Heart left ventricle (tissue), 16 donors: Measurements from ENCODE around the gene LARP4B. TPM values are rescaled to one million over a fixed set of nuclear protein-coding genes. Genes with fewer than 3 reads are reported as not detected.

Source experiments
- ATAC-seq, 4 donors: fragments of 200-7000 bp; cut with Tn5 transposase; one replicate each; pipeline ENCODE4 v1.9.1; 2020 to 2022; ENCODE audit warnings: moderate library complexity in 4 of 4, mild to moderate bottlenecking in 3 of 4, moderate number of reproducible peaks in 1 of 4
- DNase-seq, 5 donors: peaks; one replicate each; pipeline ENCODE4 v3.0.0-alpha.2; 2020
- H3K27ac ChIP-seq, 12 donors: fragments of 200-600 bp; sonication (generic) in 4 of 12; one replicate each; pipeline versions ENCODE4 v1.5.0 to v1.8.0; 2016 to 2022; ENCODE audit warnings: mild to moderate bottlenecking in 2 of 12
- H3K27me3 ChIP-seq, 9 donors: fragments of 200-600 bp; sonication (generic) in 2 of 9; one replicate each; pipeline versions ENCODE4 v1.5.1 to v1.8.0; 2016 to 2022; ENCODE audit warnings: mild to moderate bottlenecking in 3 of 9
- H3K36me3 ChIP-seq, 9 donors: fragments of 200-600 bp; sonication (generic) in 2 of 9; one replicate each; pipeline versions ENCODE4 v1.5.0 to v1.8.0; 2018 to 2022; ENCODE audit warnings: mild to moderate bottlenecking in 2 of 9
- H3K4me1 ChIP-seq, 12 donors: fragments of 200-600 bp; sonication (generic) in 4 of 12; one replicate each; pipeline versions ENCODE4 v1.5.0 to v1.8.0; 2016 to 2022; ENCODE audit warnings: mild to moderate bottlenecking in 3 of 12
- H3K4me3 ChIP-seq, 12 donors: fragments of 200-600 bp; sonication (generic) in 4 of 12; one replicate each; pipeline versions ENCODE4 v1.5.0 to v1.8.0; 2017 to 2022; ENCODE audit warnings: mild to moderate bottlenecking in 9 of 12, moderate library complexity in 4 of 12
- H3K9me3 ChIP-seq, 12 donors: fragments of 200-600 bp; sonication (generic) in 4 of 12; one replicate each; pipeline versions ENCODE4 v1.5.0 to v1.8.0; 2016 to 2022; ENCODE audit warnings: mild to moderate bottlenecking in 1 of 12
- CTCF ChIP-seq, 12 donors: fragments of 200-600 bp; sonication (generic) in 4 of 12; IDR thresholded peaks; one replicate each; pipeline versions ENCODE4 v1.5.0 to v1.8.0; 2018 to 2022; ENCODE audit warnings: antibody characterized with exemption in 12 of 12, mild to moderate bottlenecking in 5 of 12
- POLR2A ChIP-seq, 2 donors: fragments of 450-650 bp; IDR thresholded peaks; one replicate each; pipeline ENCODE4 v1.6.1; 2017; ENCODE audit warnings: antibody characterized with exemption in 2 of 2, mild to moderate bottlenecking in 2 of 2, moderate library complexity in 2 of 2
- WGBS, 4 donors: extraction: QIAGEN DNeasy Blood & Tissue Kit in 2 of 4; methylation state at CpG; one replicate each; pipeline versions ENCODE4 v1.1.5 to v1.1.7; 2013 to 2018; 5-methylcytosine and 5-hydroxymethylcytosine counted together
- intact Hi-C, 10 donors: fragments of 100-400 bp; cut with DNase I; formaldehyde crosslinking; loops; one replicate each; pipeline versions ENCODE4 v1.11.1 to v1.14.2; 2022
- polyA plus RNA-seq, 2 donors: library from polyadenylated mRNA; stranded (reverse); fragments of 200-250 nt; gene quantifications; one replicate each; pipeline ENCODE4 v1.2.3, GENCODE V29; 2013
- total RNA-seq, 9 donors: library from RNA; depleted of rRNA in 2 of 9; stranded (reverse); fragments of >200 nt in 2 of 9; fragmentation: NEBNext Ultra II Directional in 3 of 9; extraction: Animal tissue kit (Norgen Biotek cat#: 25700) in 3 of 9; gene quantifications; one replicate each; pipeline versions ENCODE4 v1.1.0 to v1.2.4, GENCODE V29; 2016 to 2023
- donor health status: ischemic (EF 13 %, LVEDD 7.1; RV severe dilation, severe dysfunction).
- donor health status: healthy with polysubstance abuse.
- donor health status: DM: no; HTN: yes; CAD: no.
- donor health status: DM: no; HTN: no; CAD: no.
- donor health status: ischemic (EF 25% LVEDD 6.9; RV normal size, moderate dysfunction).
- donor health status: ischemic (EF 25% LVEDD 5.7; RV mildly dilated, moderate dysfunction).
- donor health status: healthy.
- donor health status: DM: yes; HTN: yes; CAD: no.
- donor health status: ischemic (EF 35%, LVEDD 5.7; RV mildly dilated, moderate dysfunction).
- donor health status: nonischemic (EF 11% LVEDD 7.7; RV severe dilation, severe dysfunction).
- donor health status: DM: yes; HTN: yes; CAD: no.
- donor health status: PGD.
- donor health status: ischemic (EF 29% LVEDD 5.4; RV normal size, mild dysfunction).
- donor health status: nonischemic (EF 23%, LVEDD 6.1; RV moderate dilation, normal function).

LARP4B gene
- total and polyA plus RNA-seq, 11 donors, result 20.1 to 81.1 (median 63.0) TPM

- H3K36me3 ChIP-seq, result no peaks in the 10 kb centered on the region
- DNase-seq (no peak), ATAC-seq (peak in 1 of 4 donors; percentile 56)
- TF ChIP-seq POLR2A (IDR thresholded peaks at IDR 0.05), result no peak
- no peak for TF ChIP-seq CTCF (IDR thresholded peaks at IDR 0.05)
- H3K4me3 ChIP-seq, result no peak overlapping the region
- no peak overlapping the region for H3K27ac ChIP-seq
- WGBS, 4 donors, result 59 to 66% (median 63%) methylated on average over 17 of the region's 17 CpGs
- intact Hi-C loops, result no loop called here
- H3K9me3 ChIP-seq, result no peaks in the 10 kb centered on the region
- peaks cover 0 to 13% (median 0%) of the 10 kb centered on the region in 12 donors for H3K4me1 ChIP-seq
- H3K27me3 ChIP-seq, result no peaks in the 10 kb centered on the region
These were observed 37.2 kb upstream of the LARP4B start for GRCh38 chr10:968546-969199.

- TF ChIP-seq POLR2A (IDR thresholded peaks at IDR 0.05), result no peak
- no peak for TF ChIP-seq CTCF (IDR thresholded peaks at IDR 0.05)
- Histone ChIP-seq H3K4me1 (peaks cover 0 to 12% (median 0%) of the 10 kb centered on the region in 12 donors), H3K27ac (no peak overlapping the region), H3K4me3 (no peak overlapping the region), H3K27me3 (no peaks in the 10 kb centered on the region), H3K9me3 (no peaks in the 10 kb centered on the region), H3K36me3 (no peaks in the 10 kb centered on the region)
- 83 to 85% (median 84%) methylated on average over 18 to 20 of the region's 20 CpGs for WGBS, 4 donors
- DNase-seq, result no peak
- ATAC-seq, result no peak
- intact Hi-C loops, result no loop called here
These were observed 35.1 kb upstream of the LARP4B start for GRCh38 chr10:966466-967235.

GRCh38 chr10:964988-965417 lies 33.5 kb upstream of the LARP4B start:
- intact Hi-C loops, result no loop called here
- Histone ChIP-seq H3K27ac (no peak overlapping the region), H3K27me3 (no peaks in the 10 kb centered on the region), H3K4me3 (no peak overlapping the region), H3K4me1 (peaks cover 0 to 2% (median 0%) of the 10 kb centered on the region in 12 donors), H3K36me3 (no peaks in the 10 kb centered on the region), H3K9me3 (no peaks in the 10 kb centered on the region)
- ATAC-seq (no peak), DNase-seq (no peak)
- WGBS, 4 donors, result 86 to 90% (median 88%) methylated on average over 12 to 20 of the region's 20 CpGs
- TF ChIP-seq CTCF (IDR thresholded peaks at IDR 0.05) (no peak), POLR2A (IDR thresholded peaks at IDR 0.05) (no peak)

GRCh38 chr10:964321-964987 lies 32.9 kb upstream of the LARP4B start:
- intact Hi-C loops, result no loop called here
- DNase-seq (no peak), ATAC-seq (no peak)
- WGBS, 4 donors, result 66 to 80% (median 72%) methylated on average over 15 of the region's 15 CpGs
- Histone ChIP-seq H3K27ac (no peak overlapping the region), H3K4me3 (no peak overlapping the region), H3K36me3 (no peaks in the 10 kb centered on the region), H3K4me1 (no peaks in the 10 kb centered on the region), H3K27me3 (no peaks in the 10 kb centered on the region), H3K9me3 (no peaks in the 10 kb centered on the region)
- TF ChIP-seq POLR2A (IDR thresholded peaks at IDR 0.05) (no peak), CTCF (IDR thresholded peaks at IDR 0.05) (no peak)
